Activated CD8-positive, alpha-beta T cell treated with anti-CD3 and anti-CD28 coated beads for 36 hours (primary cell): Measurements from ENCODE around the gene PROSER2. TPM values are rescaled to one million over a fixed set of nuclear protein-coding genes. Genes with fewer than 3 reads are reported as not detected.

ENCODE experiments used
- ATAC-seq: fragments of 200-7000 bp; cut with Tn5 transposase; one replicate; pipeline ENCODE4 v1.10.0; 2021; ENCODE audit warnings: mild to moderate bottlenecking, moderate library complexity
- CTCF ChIA-PET: fragments of 350-600 bp; sonication (Branson Sonifier 250); formaldehyde crosslinking; loops from one replicate; lab custom pipeline; 2021; ENCODE audit warnings: antibody characterized with exemption; lab: Charles Lee
- POLR2A ChIA-PET: fragments of 350-600 bp; sonication (Branson Sonifier 250); formaldehyde crosslinking; loops from one replicate; lab custom pipeline; 2021; ENCODE audit warnings: antibody characterized with exemption; lab: Charles Lee
- DNase-seq: peaks from one replicate; pipeline ENCODE4 v3.0.0-alpha.2; 2020
- H3K27ac Mint-ChIP-seq: one replicate; pipeline ENCODE4 v1.8.0; 2021; ENCODE audit warnings: mild to moderate bottlenecking, mixed read lengths
- H3K27me3 Mint-ChIP-seq: one replicate; pipeline ENCODE4 v1.8.0; 2021; ENCODE audit warnings: mixed read lengths
- H3K36me3 Mint-ChIP-seq: one replicate; pipeline ENCODE4 v1.8.0; 2021; ENCODE audit warnings: low read depth, mixed read lengths
- H3K4me1 Mint-ChIP-seq: one replicate; pipeline ENCODE4 v1.8.0; 2021; ENCODE audit warnings: low read depth, mixed read lengths
- H3K4me3 Mint-ChIP-seq: one replicate; pipeline ENCODE4 v1.8.0; 2021; ENCODE audit warnings: mild to moderate bottlenecking, moderate library complexity, mixed read lengths
- H3K9me3 Mint-ChIP-seq: one replicate; pipeline ENCODE4 v1.8.0; 2021; ENCODE audit warnings: mixed read lengths
- intact Hi-C: fragments of 100-400 bp; cut with micrococcal nuclease; formaldehyde crosslinking; loops from one replicate; pipeline ENCODE4 v1.10.0; 2022
- total RNA-seq, 2 experiments: library from RNA; stranded (reverse); gene quantifications; one replicate each; pipeline ENCODE4 v1.2.3, GENCODE V29; 2021
- TF ChIP-seq, protein P1 (sequence below): fragments of 200-600 bp; IDR thresholded peaks from one replicate; pipeline ENCODE4 v1.8.0; 2022; ENCODE audit warnings: antibody characterized with exemption, mild to moderate bottlenecking

The PROSER2 gene
- total RNA-seq, 2 experiments from 2014 or later = 1.1 to 1.7 TPM

DNA sequence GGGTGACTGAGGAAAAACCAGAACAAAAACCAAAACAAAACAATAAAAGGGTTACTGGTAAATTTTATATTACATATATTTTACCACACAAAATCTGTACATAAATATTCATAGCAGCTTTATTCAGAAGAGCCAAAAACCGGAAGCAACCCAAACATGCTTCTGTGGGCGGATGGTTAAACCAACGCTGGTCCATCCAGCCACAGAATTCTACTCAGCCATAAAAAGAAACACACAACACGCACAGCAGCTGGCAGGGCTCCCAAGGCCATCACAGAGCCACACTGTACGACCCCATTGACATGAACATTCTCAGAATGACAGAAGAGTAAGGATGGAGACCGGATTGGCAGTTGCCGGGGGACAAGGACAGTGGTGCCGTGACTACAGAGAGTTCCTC is 83.6 kb downstream of the PROSER2 start:
- DNase-seq = no peak
- ChIA-PET CTCF (no interaction called here), POLR2A (no interaction called here)
- ATAC-seq = no peak
- Mint-ChIP-seq H3K9me3 (no peaks in the 10 kb centered on the region), H3K27me3 (no peaks in the 10 kb centered on the region), H3K27ac (no peak overlapping the region), H3K36me3 (no peaks in the 10 kb centered on the region), H3K4me3 (no peak overlapping the region), H3K4me1 (peaks cover 2% of the 10 kb centered on the region)
- intact Hi-C loops = no loop called here
- TF ChIP-seq, protein P1, sequence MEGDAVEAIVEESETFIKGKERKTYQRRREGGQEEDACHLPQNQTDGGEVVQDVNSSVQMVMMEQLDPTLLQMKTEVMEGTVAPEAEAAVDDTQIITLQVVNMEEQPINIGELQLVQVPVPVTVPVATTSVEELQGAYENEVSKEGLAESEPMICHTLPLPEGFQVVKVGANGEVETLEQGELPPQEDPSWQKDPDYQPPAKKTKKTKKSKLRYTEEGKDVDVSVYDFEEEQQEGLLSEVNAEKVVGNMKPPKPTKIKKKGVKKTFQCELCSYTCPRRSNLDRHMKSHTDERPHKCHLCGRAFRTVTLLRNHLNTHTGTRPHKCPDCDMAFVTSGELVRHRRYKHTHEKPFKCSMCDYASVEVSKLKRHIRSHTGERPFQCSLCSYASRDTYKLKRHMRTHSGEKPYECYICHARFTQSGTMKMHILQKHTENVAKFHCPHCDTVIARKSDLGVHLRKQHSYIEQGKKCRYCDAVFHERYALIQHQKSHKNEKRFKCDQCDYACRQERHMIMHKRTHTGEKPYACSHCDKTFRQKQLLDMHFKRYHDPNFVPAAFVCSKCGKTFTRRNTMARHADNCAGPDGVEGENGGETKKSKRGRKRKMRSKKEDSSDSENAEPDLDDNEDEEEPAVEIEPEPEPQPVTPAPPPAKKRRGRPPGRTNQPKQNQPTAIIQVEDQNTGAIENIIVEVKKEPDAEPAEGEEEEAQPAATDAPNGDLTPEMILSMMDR = no peak

DNA sequence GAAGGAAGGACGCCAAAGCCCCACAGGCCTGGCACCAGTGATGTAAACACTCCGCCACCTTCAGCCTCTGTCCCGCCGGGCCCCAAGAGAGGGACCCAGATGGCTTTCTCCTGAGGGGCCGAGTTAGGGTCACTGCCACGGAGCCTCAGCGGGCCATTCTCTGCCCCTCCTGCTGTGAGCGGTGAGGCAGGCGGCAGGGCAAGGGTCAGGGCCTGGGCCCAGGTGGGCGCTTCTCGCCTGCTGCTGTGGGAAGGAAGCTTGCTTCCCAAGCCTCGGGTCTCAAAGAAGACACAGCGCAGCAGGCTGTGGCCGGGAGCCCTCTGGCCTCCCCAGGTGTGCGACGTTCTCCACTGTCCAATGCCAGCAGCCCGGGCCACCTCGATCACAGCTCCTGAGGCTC is 84.8 kb downstream of the PROSER2 start:
- ChIA-PET POLR2A (interaction anchor here (0.7 kb wide), 1 partner anchor 48 kb away, joined by 3 read pairs; no protein-coding TSS in a partner anchor), CTCF (no interaction called here)
- Mint-ChIP-seq H3K4me3 (no peak overlapping the region), H3K27ac (no peak overlapping the region), H3K4me1 (peaks cover 2% of the 10 kb centered on the region), H3K27me3 (no peaks in the 10 kb centered on the region), H3K36me3 (no peaks in the 10 kb centered on the region), H3K9me3 (no peaks in the 10 kb centered on the region)
- intact Hi-C loops = no loop called here
- TF ChIP-seq, protein P1 = no peak
- DNase-seq = no peak
- no peak for ATAC-seq

DNA sequence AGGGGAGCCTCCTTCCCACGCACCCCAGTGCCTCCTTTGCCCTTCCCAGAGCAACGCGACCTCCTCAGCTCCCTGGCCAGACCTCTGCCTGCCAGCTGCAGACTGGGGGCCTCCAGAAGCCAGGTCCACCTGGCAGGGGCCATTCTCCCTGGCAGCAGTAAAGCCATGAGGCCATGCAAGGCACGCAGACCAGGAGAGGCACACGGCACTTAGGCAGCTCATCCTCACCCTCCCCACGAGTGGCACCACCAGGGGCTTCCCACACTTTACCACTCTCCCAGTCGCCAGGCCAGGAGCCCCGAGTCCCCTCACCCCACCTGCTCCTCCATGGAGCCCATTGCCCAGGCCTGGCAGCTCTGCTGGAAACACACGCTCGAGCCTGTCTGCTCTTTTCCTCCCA is 85.4 kb downstream of the PROSER2 start:
- TF ChIP-seq, protein P1 = no peak
- no peak overlapping the region for H3K4me3 Mint-ChIP-seq
- H3K4me1 Mint-ChIP-seq = peaks cover 2% of the 10 kb centered on the region
- DNase-seq (no peak), ATAC-seq (no peak)
- CTCF ChIA-PET = no interaction called here
- no peaks in the 10 kb centered on the region for H3K27me3 Mint-ChIP-seq
- H3K27ac Mint-ChIP-seq = no peak overlapping the region
- POLR2A ChIA-PET = interaction anchor here (0.7 kb wide), 1 partner anchor 47 kb away, joined by 3 read pairs; no protein-coding TSS in a partner anchor
- intact Hi-C loops = no loop called here
- H3K9me3 Mint-ChIP-seq = no peaks in the 10 kb centered on the region
- no peaks in the 10 kb centered on the region for H3K36me3 Mint-ChIP-seq

DNA sequence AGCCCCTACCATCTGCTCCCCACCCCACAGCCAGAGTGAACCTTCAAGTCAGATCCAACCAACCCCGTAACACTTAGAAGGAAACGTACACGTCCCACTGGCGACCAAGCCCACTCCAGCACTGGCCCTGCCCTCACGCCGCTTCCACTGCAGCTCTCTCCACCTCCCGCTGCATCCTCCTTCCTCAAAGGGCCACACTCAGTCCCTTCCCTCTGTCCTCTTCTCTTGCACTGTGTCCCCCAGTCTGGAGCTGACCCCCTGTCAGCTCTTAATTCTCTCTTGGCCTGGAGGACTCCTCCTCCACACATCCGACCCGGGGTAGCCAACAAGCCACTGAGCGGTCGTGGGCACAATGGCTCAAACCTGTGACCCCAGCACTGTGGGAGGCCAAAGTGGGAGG is 85.8 kb downstream of the PROSER2 start:
- TF ChIP-seq, protein P1 = no peak
- H3K36me3 Mint-ChIP-seq = no peaks in the 10 kb centered on the region
- no peaks in the 10 kb centered on the region for H3K27me3 Mint-ChIP-seq
- no peaks in the 10 kb centered on the region for H3K9me3 Mint-ChIP-seq
- no peak for ATAC-seq
- no peak for DNase-seq
- peaks cover 2% of the 10 kb centered on the region for H3K4me1 Mint-ChIP-seq
- CTCF ChIA-PET = no interaction called here
- H3K4me3 Mint-ChIP-seq = no peak overlapping the region
- H3K27ac Mint-ChIP-seq = no peak overlapping the region
- intact Hi-C loops = no loop called here
- POLR2A ChIA-PET = no interaction called here

DNA sequence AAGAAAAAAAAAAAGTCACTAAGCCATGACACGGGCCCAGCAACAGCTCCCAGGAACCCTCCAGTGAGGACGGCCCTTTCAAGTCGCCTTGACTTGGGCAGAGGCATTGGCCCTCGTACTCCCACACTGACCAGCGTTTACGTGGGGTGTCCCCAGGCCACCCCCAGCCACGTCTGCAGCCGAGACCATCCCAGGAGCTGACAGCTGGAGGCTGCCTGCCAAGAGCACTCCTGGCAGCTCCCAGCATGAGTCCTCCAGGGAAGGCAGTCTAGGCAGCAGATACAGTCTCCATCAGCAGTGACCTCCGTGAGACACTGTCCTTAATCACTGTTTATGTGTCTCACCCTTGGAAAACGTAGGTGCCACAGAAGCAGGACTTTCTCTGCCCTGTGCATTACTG is 86.5 kb downstream of the PROSER2 start:
- Mint-ChIP-seq H3K27ac (no peak overlapping the region), H3K27me3 (no peaks in the 10 kb centered on the region), H3K9me3 (no peaks in the 10 kb centered on the region), H3K36me3 (no peaks in the 10 kb centered on the region), H3K4me1 (peaks cover 2% of the 10 kb centered on the region), H3K4me3 (no peak overlapping the region)
- TF ChIP-seq, protein P1 = no peak
- CTCF ChIA-PET = no interaction called here
- POLR2A ChIA-PET = interaction anchor here (0.6 kb wide), 1 partner anchor 307 kb away, joined by 3 read pairs; no protein-coding TSS in a partner anchor
- DNase-seq = no peak
- no peak for ATAC-seq
- intact Hi-C loops = no loop called here
